H1 (cell line): ENCODE data around the gene B9D2. TPM values are rescaled to one million over a fixed set of nuclear protein-coding genes. Genes with fewer than 3 reads are reported as not detected.

Source experiments
- CTCF ChIA-PET: fragments of 300-600 bp; sonication (Branson Sonifier 250); formaldehyde crosslinking; loops from one replicate; lab custom pipeline; 2021; ENCODE audit not compliant: partially characterized antibody; lab: Charles Lee
- POLR2A ChIA-PET: fragments of 300-600 bp; sonication (Branson Sonifier 250); formaldehyde crosslinking; loops from one replicate; lab custom pipeline; 2021; ENCODE audit warnings: inconsistent platforms; ENCODE audit not compliant: partially characterized antibody; lab: Charles Lee
- DNase-seq, 2 experiments: peaks; one replicate each; pipeline versions ENCODE4 v3.0.0 to v3.0.0-alpha.2; 2010 to 2022; ENCODE audit warnings: low spot score in 2 of 2, low read depth in 1 of 2, mixed read lengths in 1 of 2
- FAIRE-seq: peaks from 2 replicates; lab custom pipeline; 2011; peaks lifted over from hg19 to GRCh38; lab: Jason Lieb, UNC
- H2AFZ ChIP-seq: 2 replicates; pipeline ENCODE4 v1.8.1; 2012; ENCODE audit warnings: low read length, inconsistent platforms
- H2AK5ac ChIP-seq: 2 replicates; pipeline ENCODE4 v1.6.1; 2013; ENCODE audit warnings: low read depth, low read length
- H2BK120ac ChIP-seq: replicated peaks from 2 replicates; pipeline ENCODE3; 2013; ENCODE audit warnings: low read depth, low read length, inconsistent platforms
- H2BK12ac ChIP-seq: 2 replicates; pipeline ENCODE4 v1.6.1; 2013; ENCODE audit warnings: low read depth, low read length
- H2BK15ac ChIP-seq: 2 replicates; pipeline ENCODE4 v1.6.1; 2013; ENCODE audit warnings: low read length
- H2BK20ac ChIP-seq: 2 replicates; pipeline ENCODE4 v1.6.1; 2013; ENCODE audit warnings: low read length
- H2BK5ac ChIP-seq: 2 replicates; pipeline ENCODE4 v1.6.1; 2013; ENCODE audit warnings: low read depth, low read length
- H3K14ac ChIP-seq: 2 replicates; pipeline ENCODE4 v1.6.1; 2013; ENCODE audit warnings: inconsistent platforms; ENCODE audit not compliant: insufficient read length
- H3K18ac ChIP-seq: 2 replicates; pipeline ENCODE4 v1.6.1; 2013; ENCODE audit warnings: low read length; ENCODE audit errors: extremely low read depth
- H3K23ac ChIP-seq: 2 replicates; pipeline ENCODE4 v1.6.1; 2013; ENCODE audit warnings: inconsistent platforms; ENCODE audit not compliant: insufficient read length
- H3K23me2 ChIP-seq: 2 replicates; pipeline ENCODE4 v1.6.1; 2013; ENCODE audit warnings: low read depth, low read length
- H3K27ac ChIP-seq: 2 replicates; pipeline ENCODE4 v1.6.1; 2011; ENCODE audit warnings: low read depth, low read length, inconsistent platforms
- H3K27me3 ChIP-seq, 4 experiments: replicated peaks in 1 of 4; 1 replicate in 1 of 4; 2 replicates in 3 of 4; pipeline versions ENCODE4 v1.6.1 to v1.8.1; 2011 to 2013; ENCODE audit warnings: low read length in 3 of 4, mild to moderate bottlenecking in 3 of 4, inconsistent platforms in 2 of 4, mixed read lengths in 2 of 4, moderate library complexity in 1 of 4; ENCODE audit not compliant: control insufficient read depth in 3 of 4, insufficient read depth in 3 of 4; ENCODE audit errors: extremely low read depth in 1 of 4
- H3K36me3 ChIP-seq, 4 experiments: 2 replicates each; pipeline versions ENCODE4 v1.6.1 to v1.8.1; 2011 to 2013; ENCODE audit warnings: mild to moderate bottlenecking in 4 of 4, low read length in 3 of 4, moderate library complexity in 2 of 4, control low read depth in 1 of 4, inconsistent platforms in 1 of 4; ENCODE audit not compliant: insufficient read depth in 4 of 4, control insufficient read depth in 2 of 4
- H3K4ac ChIP-seq: replicated peaks from 2 replicates; pipeline ENCODE3; 2013; ENCODE audit warnings: low read length, low read depth, mixed read lengths, inconsistent platforms; ENCODE audit not compliant: insufficient read length
- H3K4me1 ChIP-seq, 4 experiments: replicated peaks in 1 of 4; 1 replicate in 1 of 4; 2 replicates in 3 of 4; pipeline versions ENCODE4 v1.6.1 to v1.8.1; 2011 to 2013; ENCODE audit warnings: low read length in 3 of 4, inconsistent platforms in 2 of 4, mixed read lengths in 1 of 4; ENCODE audit not compliant: insufficient read depth in 4 of 4, control insufficient read depth in 3 of 4
- H3K4me2 ChIP-seq, 2 experiments: 2 replicates each; pipeline versions ENCODE4 v1.6.1 to v1.8.1; 2011 to 2013; ENCODE audit warnings: low read depth in 2 of 2, low read length in 2 of 2, control low read depth in 1 of 2, inconsistent platforms in 1 of 2, mild to moderate bottlenecking in 1 of 2; ENCODE audit not compliant: insufficient read depth in 1 of 2
- H3K4me3 ChIP-seq, 4 experiments: fragments of 200-600, 300-600 bp in 1 of 4; sonication (generic), shearing (Covaris generic), sonication (Bioruptor Twin) in 1 of 4; 2 replicates each; pipeline versions ENCODE4 v1.5.1 to v1.8.1; 2011 to 2016; ENCODE audit warnings: low read length in 4 of 4, low read depth in 3 of 4, control low read depth in 2 of 4, inconsistent platforms in 2 of 4, mild to moderate bottlenecking in 2 of 4, mixed read lengths in 1 of 4, moderate library complexity in 1 of 4; ENCODE audit not compliant: insufficient read depth in 2 of 4; ENCODE audit errors: extremely low read depth in 1 of 4
- H3K56ac ChIP-seq: replicated peaks from 2 replicates; pipeline ENCODE3; 2013; ENCODE audit warnings: low read depth, mild to moderate bottlenecking, mixed read lengths, low read length, inconsistent platforms; ENCODE audit not compliant: insufficient read length
- H3K79me1 ChIP-seq: 2 replicates; pipeline ENCODE4 v1.6.1; 2013; ENCODE audit warnings: low read depth, low read length, control low read depth
- H3K79me2 ChIP-seq, 2 experiments: 2 replicates each; pipeline versions ENCODE4 v1.6.1 to v1.8.1; 2012 to 2013; ENCODE audit warnings: low read length in 2 of 2, mild to moderate bottlenecking in 2 of 2, inconsistent platforms in 1 of 2; ENCODE audit not compliant: insufficient read depth in 2 of 2, control insufficient read depth in 1 of 2
- H3K9ac ChIP-seq, 4 experiments: replicated peaks in 1 of 4; 1 replicate in 1 of 4; 2 replicates in 3 of 4; pipeline versions ENCODE4 v1.6.1 to v1.8.1; 2011 to 2013; ENCODE audit warnings: low read depth in 3 of 4, low read length in 3 of 4, control low read depth in 2 of 4, mild to moderate bottlenecking in 2 of 4, moderate library complexity in 2 of 4, inconsistent platforms in 1 of 4; ENCODE audit errors: extremely low read depth in 1 of 4
- H3K9me3 ChIP-seq, 2 experiments: 2 replicates each; pipeline versions ENCODE4 v1.6.1 to v1.8.1; 2012 to 2013; ENCODE audit warnings: mild to moderate bottlenecking in 2 of 2, moderate library complexity in 2 of 2, control low read depth in 1 of 2, inconsistent platforms in 1 of 2, low read depth in 1 of 2, low read length in 1 of 2, mixed read lengths in 1 of 2; ENCODE audit not compliant: insufficient read depth in 2 of 2
- H4K20me1 ChIP-seq, 2 experiments: replicated peaks in 1 of 2; 2 replicates each; pipeline versions ENCODE3 to v1.8.1; 2011 to 2013; ENCODE audit warnings: inconsistent platforms in 2 of 2, low read length in 2 of 2, mild to moderate bottlenecking in 1 of 2; ENCODE audit not compliant: insufficient read depth in 2 of 2, control insufficient read depth in 1 of 2
- H4K5ac ChIP-seq: 2 replicates; pipeline ENCODE4 v1.6.1; 2013; ENCODE audit warnings: low read length, low read depth, mixed read lengths, inconsistent platforms; ENCODE audit not compliant: insufficient read length
- H4K8ac ChIP-seq: 2 replicates; pipeline ENCODE4 v1.8.0; 2013; ENCODE audit warnings: mild to moderate bottlenecking, moderate library complexity, low read length, inconsistent platforms; ENCODE audit not compliant: insufficient read depth; ENCODE audit errors: extremely low read depth
- H4K91ac ChIP-seq: replicated peaks from 2 replicates; pipeline ENCODE3; 2013; ENCODE audit warnings: low read length, mixed read lengths, inconsistent platforms; ENCODE audit not compliant: insufficient read length
- BACH1 ChIP-seq: IDR thresholded peaks from 2 replicates; pipeline ENCODE4 v1.6.1; 2012; ENCODE audit warnings: low read length, improper control_type of control experiment
- CBX5 ChIP-seq: fragments of 300-800, 300-1000 bp; sonication (generic); IDR thresholded peaks from 2 replicates; pipeline ENCODE4 v1.7.1; 2016; ENCODE audit warnings: antibody characterized with exemption, low read length, low read depth
- CHD1 ChIP-seq: IDR thresholded peaks from 2 replicates; pipeline ENCODE4 v1.6.1; 2012; ENCODE audit warnings: low read depth, low read length, improper control_type of control experiment
- CHD2 ChIP-seq: IDR thresholded peaks from 2 replicates; pipeline ENCODE4 v1.6.1; 2012; ENCODE audit warnings: low read length, improper control_type of control experiment
- RAD21 ChIP-seq, 2 experiments: IDR thresholded peaks in 1 of 2; conservative IDR thresholded peaks in 1 of 2; 2 replicates each; pipeline ENCODE4 v1.6.1; 2011; ENCODE audit warnings: low read depth in 2 of 2, low read length in 2 of 2, improper control_type of control experiment in 1 of 2, inconsistent platforms in 1 of 2, mild to moderate bottlenecking in 1 of 2, moderate library complexity in 1 of 2
- WGBS, 2 experiments: shearing (Covaris generic) in 1 of 2; methylation state at CpG; one replicate each; pipeline versions ENCODE4 v1.1.6 to v1.1.7; 2013 to 2015; ENCODE audit warnings: low lambda C conversion rate in 2 of 2, mixed read lengths in 2 of 2, inconsistent platforms in 1 of 2, low coverage in 1 of 2, missing lambda C conversion rate in 1 of 2; ENCODE audit not compliant: insufficient replicate concordance in 2 of 2, insufficient coverage in 1 of 2, insufficient read length in 1 of 2; ENCODE audit errors: extremely low coverage in 1 of 2, missing lambda C conversion rate in 1 of 2; 5-methylcytosine and 5-hydroxymethylcytosine counted together
- polyA plus RNA-seq, 7 experiments: library from polyadenylated mRNA; depleted of rRNA in 3 of 7; stranded (reverse) in 5 of 7; unstranded in 2 of 7; fragments of >200 nt in 5 of 7; fragments of 200-250 nt in 2 of 7; gene quantifications; 1 replicate in 5 of 7; 2 replicates in 1 of 7; 4 replicates in 1 of 7; pipeline versions ENCODE4 v1.2.1 to v1.2.3, GENCODE V29; 2011 to 2013; ENCODE audit warnings: missing spikeins in 2 of 7, mixed read lengths in 2 of 7
- total RNA-seq: library from RNA; stranded (reverse); fragmentation: NEBNext Ultra II Directional; extraction: Animal tissue kit (Norgen Biotek cat#: 25700); gene quantifications from 2 replicates; pipeline ENCODE4 v1.2.1, GENCODE V29; 2021

B9D2 gene
- total and polyA plus RNA-seq, 2 of the 8 experiments (the other 6 are each of a cell fraction or from before 2014, with no cell fraction given): 4.9 to 6.3 TPM

GRCh38 chr19:41391618-41392017 lies 27.7 kb upstream of the B9D2 start:
- Histone ChIP-seq H3K4ac (no peak overlapping the region), H3K4me2 (no peak overlapping the region), H3K18ac (no peak overlapping the region), H3K23ac (no peak overlapping the region), H3K4me1 (no peaks in the 10 kb centered on the region), H2AFZ (no peak overlapping the region), H3K9ac (no peak overlapping the region), H3K23me2 (no peaks in the 10 kb centered on the region), H2BK12ac (no peak overlapping the region), H3K4me3 (no peak overlapping the region), H4K91ac (no peak overlapping the region), H2AK5ac (no peak overlapping the region), H3K36me3 (peaks cover 6 to 25% (median 22%) of the 10 kb centered on the region in 4 experiments; a peak in 7 of 8 replicates), H4K20me1 (peaks cover 0 to 6% of the 10 kb centered on the region in 2 experiments), H2BK15ac (no peak overlapping the region), H3K27me3 (no peaks in the 10 kb centered on the region), H3K56ac (no peak overlapping the region), H3K79me2 (peaks cover 0 to 14% of the 10 kb centered on the region in 2 experiments; a peak in 1 of 4 replicates), H4K8ac (no peak overlapping the region), H3K9me3 (no peaks in the 10 kb centered on the region), H4K5ac (no peak overlapping the region), H2BK20ac (no peak overlapping the region), H2BK120ac (no peak overlapping the region), H3K79me1 (no peaks in the 10 kb centered on the region; the same call in 1 of the 2 replicates), H3K27ac (no peak overlapping the region), H3K14ac (no peak overlapping the region), H2BK5ac (no peak overlapping the region)
- DNase-seq (no peak), FAIRE-seq (no peak)
- 88% methylated on average over 11 of the region's 11 CpGs; no CpG with 5 or more reads in 1 of the 2 experiments for WGBS, 2 experiments
- TF ChIP-seq CHD1 (no peak), RAD21 (IDR thresholded peaks at IDR 0.05 in 1 of 2, conservative IDR thresholded peaks at IDR 0.05 in 1 of 2; ENCODE audit: low read depth in 2 of 2, low read length in 2 of 2) (no peak), CBX5 (no peak), CHD2 (no peak), BACH1 (no peak)
- ChIA-PET CTCF (no interaction called here), POLR2A (interaction anchor here (1.5 to 1.8 kb wide), 2 partner anchors 13 to 15 kb away, joined by 5 to 7 read pairs; partner anchors contain the start of gene TMEM91)
